DMS153 (cell line): Measurements from ENCODE around the gene DOC2B.
A peak's percentile ranks its signal among the peaks of the same experiment; 100 is the strongest.
"Not testable (repeated sequence)": the region's sequence is repeated elsewhere in the genome, so short reads cannot be mapped to it uniquely, and the experiment has no call there.

Experiments
- DNase-seq: peaks from one replicate; lab custom pipeline; 2025; lab: John Stamatoyannopoulos, UW

DOC2B gene

DNA sequence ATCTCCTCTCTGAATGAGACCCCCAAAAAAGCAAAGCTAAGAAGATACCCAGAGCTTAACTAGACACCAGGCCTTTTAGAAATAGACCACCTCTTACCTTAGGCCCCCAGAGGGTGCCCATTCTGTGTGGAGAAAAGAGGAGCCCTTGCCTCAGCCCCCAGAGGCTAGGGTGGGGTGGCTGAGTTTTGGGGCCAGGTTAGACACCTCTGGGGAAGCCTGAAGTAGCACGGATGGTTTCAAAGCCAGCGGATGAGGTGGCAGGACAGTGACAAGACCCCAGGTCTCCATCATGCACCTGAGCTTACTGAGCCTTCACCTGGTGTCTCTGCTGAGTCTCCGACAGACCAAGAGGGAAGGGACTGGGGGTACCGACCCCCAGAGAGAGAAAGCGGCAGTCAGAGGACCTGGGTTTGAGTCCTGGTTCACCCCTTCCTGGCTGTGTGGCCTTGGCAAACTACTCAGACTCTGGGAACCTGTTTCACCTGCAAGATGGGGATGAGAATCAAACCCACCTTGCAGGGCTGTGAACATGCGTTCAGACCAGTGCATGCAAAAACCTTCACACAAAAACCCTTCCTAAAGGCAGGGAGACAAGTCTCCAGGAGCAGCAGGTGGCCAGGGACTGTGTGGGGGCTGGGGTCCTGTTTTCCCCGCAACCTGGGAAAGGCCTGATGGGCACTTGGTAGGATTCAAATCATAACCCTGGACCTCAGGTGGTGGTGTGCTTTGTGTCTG lies 36.3 kb downstream of the DOC2B start:
- DNase-seq = no peak

DNA sequence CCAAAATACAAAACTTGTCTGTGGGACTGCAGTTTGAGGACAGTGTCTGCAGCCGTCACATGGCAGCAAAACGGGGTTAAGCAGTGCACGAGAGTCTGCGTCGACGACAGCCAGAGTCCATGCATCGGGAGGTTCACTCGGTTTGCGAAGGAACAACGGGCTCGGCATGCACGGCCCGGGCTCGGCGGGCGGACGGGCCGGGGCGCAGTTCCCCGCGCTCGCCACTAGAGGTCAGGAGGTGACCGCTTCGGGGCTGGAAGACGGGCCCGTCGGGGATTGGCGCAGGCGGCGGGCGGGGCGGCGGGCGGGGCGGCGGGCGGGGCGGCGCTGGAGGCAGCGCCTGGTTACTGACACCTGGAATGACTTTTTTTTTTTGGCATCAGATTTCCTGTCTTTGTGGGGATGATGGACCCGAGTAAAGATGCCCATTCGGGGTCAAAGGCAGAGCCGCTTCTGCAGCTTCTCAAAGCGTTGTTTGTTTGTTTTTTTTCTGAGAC lies 37.6 kb downstream of the DOC2B start:
- peak; percentile 18 for DNase-seq

DNA sequence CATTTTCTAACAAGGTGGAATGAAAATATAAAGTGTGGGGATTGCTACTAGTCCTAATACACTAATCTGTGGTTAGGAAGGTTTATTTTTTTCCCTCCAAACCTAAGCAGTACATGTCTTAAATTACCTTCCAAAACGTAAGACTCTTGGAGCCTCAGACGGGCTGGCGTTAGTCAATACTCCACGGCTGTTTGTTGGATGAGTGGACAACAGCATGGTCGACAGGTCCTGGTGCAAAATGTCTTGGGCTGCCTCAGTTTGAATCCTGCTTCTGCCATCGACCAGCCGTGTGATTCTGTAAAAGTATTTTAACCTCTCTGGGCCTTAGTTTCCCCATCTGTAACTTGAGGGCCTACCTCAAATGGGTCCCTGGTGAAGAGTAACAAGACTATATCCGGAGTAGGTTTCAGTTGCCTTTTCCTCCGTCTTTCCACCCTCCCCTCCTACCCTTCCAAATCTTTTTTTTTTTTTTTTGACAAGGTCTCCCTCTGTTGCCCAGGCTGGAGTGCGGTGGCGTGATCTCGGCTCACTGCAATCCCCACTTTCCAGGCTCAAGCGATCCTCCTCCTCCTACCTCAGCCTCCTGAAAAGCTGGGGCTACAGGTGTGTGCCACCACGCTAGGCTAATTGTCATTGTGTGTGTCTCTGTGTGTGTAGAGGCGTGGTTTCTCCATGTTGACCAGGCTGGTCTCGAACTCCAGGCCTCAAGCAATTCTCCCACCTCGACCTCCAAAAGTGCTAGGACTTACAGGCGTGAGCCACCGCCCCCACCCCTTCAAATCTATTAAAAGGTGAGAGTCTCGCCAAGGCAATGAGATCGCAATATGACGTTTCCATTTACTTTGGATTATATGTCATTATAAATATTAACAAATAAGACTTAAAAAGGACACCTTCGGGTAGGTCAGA lies 38.3 kb downstream of the DOC2B start:
- DNase-seq = no peak

DNA sequence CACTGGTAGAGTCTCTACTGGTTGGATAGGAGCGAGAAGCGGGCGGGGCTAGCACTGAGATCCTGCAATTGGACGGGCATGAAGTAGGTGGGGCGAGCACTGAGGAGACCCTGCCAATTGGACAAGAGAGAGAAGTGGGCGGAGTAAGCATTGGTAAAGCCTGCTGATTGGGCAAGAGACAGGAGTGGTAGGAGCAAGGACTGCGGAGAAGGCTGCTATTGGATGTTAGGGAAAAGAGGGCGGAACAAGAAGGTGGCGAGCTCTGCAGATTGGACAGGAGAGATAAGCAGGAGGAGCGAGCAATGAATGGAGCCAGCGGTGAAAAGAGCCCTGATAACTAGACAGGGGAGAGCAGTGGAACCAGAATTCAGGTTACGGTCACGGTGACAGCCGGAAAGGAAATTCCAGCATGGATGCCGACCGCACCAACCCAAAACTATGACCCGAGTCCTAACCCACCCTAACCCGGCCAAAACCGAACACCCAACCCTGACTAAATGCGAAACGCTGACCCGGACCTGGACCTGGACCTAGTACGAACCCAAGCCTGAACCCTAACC lies 39.3 kb downstream of the DOC2B start:
- peak; percentile 4 for DNase-seq

DNA sequence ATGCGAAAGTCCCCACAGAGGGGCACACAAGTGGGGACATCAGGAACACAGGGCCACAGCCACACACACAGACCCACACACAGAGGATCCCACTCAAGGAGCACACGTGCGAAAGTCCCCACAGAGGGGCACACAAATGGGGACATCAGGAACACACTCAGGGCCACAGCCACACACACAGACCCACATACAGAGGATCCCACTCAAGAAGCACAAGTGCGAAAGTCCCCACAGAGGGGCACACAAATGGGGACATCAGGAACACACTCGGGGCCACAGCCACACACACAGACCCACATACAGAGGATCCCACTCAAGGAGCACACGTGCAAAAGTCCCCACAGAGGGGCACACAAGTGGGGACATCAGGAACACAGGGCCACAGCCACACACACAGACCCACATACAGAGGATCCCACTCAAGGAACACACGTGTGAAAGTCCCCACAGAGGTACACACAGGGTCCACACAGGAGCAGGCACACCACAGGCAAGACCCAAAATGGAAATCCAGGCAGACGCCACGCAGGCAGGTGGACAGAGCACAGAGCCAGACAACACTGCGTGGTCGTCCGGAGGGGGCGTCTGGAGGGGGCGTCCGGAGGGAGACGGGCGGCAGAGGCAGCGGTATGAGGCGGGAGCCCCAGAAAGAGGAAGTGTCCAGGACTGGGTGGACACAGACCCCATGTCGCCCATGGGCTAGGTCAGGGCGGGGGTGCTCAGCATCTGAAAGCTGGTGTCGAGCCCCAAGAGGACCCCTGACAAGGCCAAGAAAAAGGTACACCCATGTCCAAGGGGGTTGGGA lies 41.8 kb downstream of the DOC2B start:
- not testable (repeated sequence) for DNase-seq

DNA sequence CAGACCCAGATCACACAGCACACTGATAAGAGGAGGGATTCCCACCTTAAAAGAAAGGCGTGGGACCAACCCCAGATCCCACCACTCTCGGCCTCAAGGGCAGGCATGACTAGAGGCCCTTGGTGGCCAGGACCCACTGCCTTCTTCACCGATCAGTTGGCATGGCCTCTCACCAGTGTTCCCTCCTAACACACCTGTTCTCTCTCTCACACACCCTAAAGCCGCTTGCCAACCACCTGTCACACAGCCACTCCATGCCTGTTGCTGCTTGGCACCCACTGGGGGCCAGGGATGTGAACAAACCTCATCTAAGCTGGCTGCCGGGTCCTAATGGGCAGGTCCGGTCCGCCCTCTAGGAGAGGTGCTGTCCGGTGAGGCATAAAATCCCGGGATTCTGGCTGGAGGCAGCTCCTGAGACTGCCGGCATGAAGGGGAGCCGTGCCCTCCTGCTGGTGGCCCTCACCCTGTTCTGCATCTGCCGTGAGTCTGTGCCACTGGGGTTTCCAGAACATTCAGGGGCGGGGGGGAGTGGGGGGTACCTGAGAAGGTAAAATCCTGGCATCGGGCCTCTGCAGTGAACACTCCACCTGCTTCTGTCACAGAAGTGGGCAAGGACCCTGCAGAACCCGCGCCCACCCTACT lies 44.2 kb downstream of the DOC2B start, which contains the start of gene SCGB1C2:
Gene SCGB1C2, plus strand, starts transcription at position 404 of the 642 bp plus-strand sequence. Its CDS starts 22 bp downstream, at position 426.
- DNase-seq = not testable (repeated sequence)

DNA sequence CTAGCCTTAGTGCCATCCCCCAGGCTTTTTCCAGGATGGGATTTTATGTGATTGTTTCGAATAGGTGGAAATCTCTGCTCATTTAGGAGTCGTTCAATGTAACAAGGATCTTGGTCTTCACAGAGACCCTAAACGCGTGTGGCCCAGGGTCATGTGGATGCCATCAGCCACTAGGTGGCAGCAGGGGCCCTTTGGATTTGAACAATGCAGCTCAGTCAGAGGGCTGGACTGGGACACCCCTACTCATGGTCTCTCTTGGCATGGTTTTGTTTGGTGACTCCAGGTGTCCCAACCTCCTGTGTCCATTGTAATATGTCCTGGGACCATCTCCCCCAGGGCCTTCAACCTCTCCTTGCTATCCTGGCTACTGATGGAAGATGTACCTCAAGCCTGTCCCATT lies 44.9 kb downstream of the DOC2B start:
- DNase-seq = not testable (repeated sequence)

DNA sequence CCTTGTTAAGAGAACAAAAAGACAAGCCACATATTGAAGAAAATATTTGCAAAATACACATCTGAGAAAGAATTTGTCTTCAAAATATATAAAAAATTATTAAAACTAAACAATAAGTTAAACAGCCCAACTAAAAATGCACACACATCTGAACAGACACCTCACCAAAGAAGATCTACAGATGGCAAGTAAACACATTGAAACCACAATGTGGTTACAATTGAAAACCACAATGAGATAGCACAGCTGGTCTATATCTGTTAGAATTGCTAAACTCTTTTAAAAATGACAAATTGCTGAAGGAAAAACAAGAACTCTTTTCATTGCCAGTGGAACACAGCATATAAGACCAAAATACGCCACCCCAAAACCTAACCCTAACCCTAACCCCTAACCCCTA lies 45.6 kb downstream of the DOC2B start:
- not testable (repeated sequence) for DNase-seq

DNA sequence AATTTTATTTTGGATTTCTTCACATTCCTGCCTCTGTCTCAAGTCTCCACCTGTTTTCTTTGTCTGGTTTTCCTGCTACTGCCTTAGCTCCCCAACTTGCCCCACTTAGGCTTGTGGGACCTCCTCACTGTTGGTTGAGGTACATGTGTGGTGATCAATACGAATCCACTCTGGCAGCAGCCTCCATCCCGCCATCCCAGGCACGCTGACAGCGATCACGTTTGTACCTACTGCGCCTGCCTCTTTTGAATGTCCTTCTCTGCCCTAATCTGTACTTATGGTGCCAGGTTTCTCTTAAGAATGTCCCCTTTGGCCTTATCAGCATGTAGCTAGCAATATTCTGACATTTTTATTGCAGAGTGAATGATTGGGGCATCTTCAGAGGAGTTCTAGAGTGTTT lies 46.4 kb downstream of the DOC2B start:
- not testable (repeated sequence) for DNase-seq

DNA sequence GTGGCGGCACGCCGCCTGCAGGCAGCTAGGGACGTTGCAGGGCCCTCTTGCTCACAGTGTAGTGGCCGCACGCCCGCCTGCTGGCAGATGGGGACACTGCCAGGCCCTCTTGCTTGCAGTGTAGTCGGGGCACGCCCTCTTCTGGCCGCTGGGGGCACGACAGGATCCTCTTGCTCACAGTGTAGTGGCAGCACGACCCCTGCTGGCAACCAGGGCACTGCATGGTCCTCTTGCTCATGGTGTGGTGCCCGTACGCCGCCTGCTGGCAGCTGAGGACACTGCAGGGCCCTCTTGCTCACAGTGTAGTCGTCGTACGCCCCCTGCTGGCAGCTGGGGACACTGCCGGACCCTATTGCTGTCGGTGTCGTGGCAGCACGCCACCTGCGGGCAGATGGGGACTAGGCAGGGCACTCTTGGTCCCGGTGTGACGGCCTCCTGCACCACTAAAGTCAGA lies 47.1 kb downstream of the DOC2B start:
- not testable (repeated sequence) for DNase-seq

DNA sequence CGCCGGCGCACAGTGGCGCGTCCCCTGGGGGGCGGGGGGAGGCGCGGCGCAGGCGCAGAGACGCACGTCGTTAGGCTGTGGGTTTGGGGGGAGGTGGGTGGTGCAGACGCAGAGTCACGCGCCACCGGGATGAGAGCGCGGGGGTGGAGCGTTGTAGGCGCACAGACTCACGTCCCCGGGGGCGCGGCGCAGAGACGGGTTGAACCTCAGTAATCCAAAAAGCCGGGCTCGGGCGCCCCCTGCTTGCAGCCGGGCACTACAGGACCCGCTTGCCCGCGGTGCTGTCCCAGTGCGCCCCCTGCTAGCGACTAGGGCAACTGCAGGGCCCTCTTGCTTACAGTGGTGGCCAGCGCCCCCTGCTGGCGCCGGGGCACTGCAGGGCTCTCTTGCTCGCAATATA lies 47.5 kb downstream of the DOC2B start:
- not testable (repeated sequence) for DNase-seq

DNA sequence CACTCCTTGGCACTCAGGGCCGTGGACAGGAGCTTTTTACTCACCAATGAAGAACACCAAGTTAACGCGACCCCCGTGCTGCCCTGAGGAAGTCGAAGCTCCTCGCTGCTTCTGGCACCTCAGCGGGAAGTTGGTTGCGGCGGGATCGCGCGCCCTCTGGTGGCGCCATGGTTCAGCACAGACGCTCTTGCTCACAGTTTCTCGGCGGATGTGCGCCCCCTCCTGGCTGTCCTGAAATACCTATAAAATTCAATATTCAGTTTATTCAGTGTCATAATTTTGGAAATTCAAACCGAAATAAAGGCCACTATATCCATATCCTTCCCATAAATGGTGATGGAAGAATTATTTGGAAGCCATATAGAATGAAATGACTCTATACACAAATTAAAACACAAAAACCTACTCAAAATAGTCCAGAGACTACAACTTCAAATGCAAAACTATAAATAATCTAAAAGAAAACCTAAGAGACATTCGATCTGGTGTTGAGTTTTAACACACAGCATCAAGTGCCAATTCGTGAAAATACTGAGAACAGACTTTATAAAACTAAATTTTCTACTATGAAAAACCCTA lies 63.0 kb downstream of the DOC2B start:
- not testable (repeated sequence) for DNase-seq

DNA sequence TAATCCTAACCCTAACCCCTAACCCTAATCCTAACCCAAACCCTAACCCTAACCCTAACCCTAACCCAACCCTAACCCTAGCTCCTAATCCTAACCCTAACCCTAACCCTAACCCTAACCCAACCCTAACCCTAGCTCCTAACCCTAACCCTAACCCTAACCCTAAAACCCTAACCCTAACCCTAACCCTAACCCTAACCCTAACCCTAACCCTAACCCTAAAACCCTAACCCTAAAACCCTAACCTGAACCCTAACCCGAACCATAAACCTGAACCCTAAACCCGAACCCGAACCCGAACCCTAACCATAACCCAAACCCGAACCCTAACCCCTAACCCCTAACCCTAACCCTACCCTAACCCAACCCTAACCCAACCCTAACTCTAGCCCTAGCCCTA lies 68.3 kb downstream of the DOC2B start:
- DNase-seq = not testable (repeated sequence)
